ENCODE results near the gene TIFAB. TPM values are rescaled to one million over a fixed set of nuclear protein-coding genes. Genes with fewer than 3 reads are reported as not detected.
A peak's percentile ranks its signal among the peaks of the same experiment; 100 is the strongest.

TIFAB gene
- total RNA-seq, 4 donors from 2014 or later: not detected

- DNase-seq (ENCODE audit: extremely low spot score): no peak
- Histone ChIP-seq H3K27me3 (peaks cover 0 to 18% (median 0%) of the 10 kb centered on the region in 4 donors), H3K9me3 (peaks cover 0 to 12% (median 4%) of the 10 kb centered on the region in 4 donors), H3K4me1 (peaks cover 0 to 9% (median 3%) of the 10 kb centered on the region in 4 donors), H3K27ac (replicated peaks in 1 of 4) (no peak overlapping the region), H3K4me3 (no peak overlapping the region), H3K36me3 (no peaks in the 10 kb centered on the region)
- 88% methylated on average over 4 of the region's 4 CpGs for WGBS
- intact Hi-C loops (cut with DNase I): no loop called here
- TF ChIP-seq CTCF (IDR thresholded peaks at IDR 0.05): no peak
- TF ChIP-seq POLR2AphosphoS5 (IDR thresholded peaks at IDR 0.05): no peak
- TF ChIP-seq POLR2A (IDR thresholded peaks at IDR 0.05; ENCODE audit: low read depth): no peak
- TF ChIP-seq EP300 (IDR thresholded peaks at IDR 0.05): no peak
Measured at GRCh38 chr5:135432113-135432512, 20.0 kb downstream of the TIFAB start.

- DNase-seq (ENCODE audit: extremely low spot score): no peak
- H3K9me3 ChIP-seq: peaks cover 0 to 12% (median 4%) of the 10 kb centered on the region in 4 donors
- 92% methylated on average over 7 of the region's 7 CpGs for WGBS
Measured at GRCh38 chr5:135430135-135430437, 22.1 kb downstream of the TIFAB start.

GRCh38 chr5:135429301-135430134, 22.6 kb downstream of the TIFAB start:
- Histone ChIP-seq H3K4me1 (peaks cover 0 to 9% (median 0%) of the 10 kb centered on the region in 4 donors), H3K27me3 (peaks cover 0 to 10% (median 0%) of the 10 kb centered on the region in 4 donors), H3K9me3 (peaks cover 0 to 12% (median 4%) of the 10 kb centered on the region in 4 donors), H3K4me3 (no peak overlapping the region), H3K27ac (replicated peaks in 1 of 4) (no peak overlapping the region), H3K36me3 (no peaks in the 10 kb centered on the region)
- intact Hi-C loops (cut with DNase I): no loop called here
- WGBS: 78% methylated on average over 12 of the region's 12 CpGs
- no peak for TF ChIP-seq EP300 (IDR thresholded peaks at IDR 0.05)
- no peak for DNase-seq (ENCODE audit: extremely low spot score)

More at GRCh38 chr5:135430135-135430437, 22.1 kb downstream of the TIFAB start:
- Histone ChIP-seq H3K36me3 (no peaks in the 10 kb centered on the region), H3K4me3 (no peak overlapping the region), H3K27ac (replicated peaks in 1 of 4) (no peak overlapping the region), H3K4me1 (peaks cover 0 to 9% (median 0%) of the 10 kb centered on the region in 4 donors), H3K27me3 (peaks cover 0 to 12% (median 0%) of the 10 kb centered on the region in 4 donors)
- no peak for TF ChIP-seq POLR2AphosphoS5 (IDR thresholded peaks at IDR 0.05)
- no peak for TF ChIP-seq CTCF (IDR thresholded peaks at IDR 0.05)
- intact Hi-C loops (cut with DNase I): no loop called here

GRCh38 chr5:135428586-135428985, 23.6 kb downstream of the TIFAB start:
- TF ChIP-seq POLR2AphosphoS5 (IDR thresholded peaks at IDR 0.05) (no peak), POLR2A (IDR thresholded peaks at IDR 0.05; ENCODE audit: low read depth) (no peak), EP300 (IDR thresholded peaks at IDR 0.05) (no peak), CTCF (IDR thresholded peaks at IDR 0.05) (no peak)
- no peak overlapping the region for H3K4me3 ChIP-seq
- intact Hi-C loops (cut with DNase I): no loop called here
- no peak for DNase-seq (ENCODE audit: extremely low spot score)
- H3K27me3 ChIP-seq: peaks cover 0 to 5% (median 0%) of the 10 kb centered on the region in 4 donors
- H3K4me1 ChIP-seq: peaks cover 0 to 5% (median 0%) of the 10 kb centered on the region in 4 donors
- no peak overlapping the region for H3K27ac ChIP-seq (replicated peaks in 1 of 4)
- H3K9me3 ChIP-seq: peaks cover 0 to 12% (median 4%) of the 10 kb centered on the region in 4 donors
- 88% methylated on average over 1 of the region's 1 CpG for WGBS
- no peaks in the 10 kb centered on the region for H3K36me3 ChIP-seq

- H3K27me3 ChIP-seq: peaks cover 0 to 5% (median 0%) of the 10 kb centered on the region in 4 donors
- intact Hi-C loops (cut with DNase I): no loop called here
- no peak overlapping the region for H3K4me3 ChIP-seq
- TF ChIP-seq POLR2AphosphoS5 (IDR thresholded peaks at IDR 0.05): no peak
- TF ChIP-seq CTCF (IDR thresholded peaks at IDR 0.05): peak; percentile 53 to 68 (median 54)
- peaks cover 0 to 5% (median 0%) of the 10 kb centered on the region in 4 donors for H3K4me1 ChIP-seq
- 50% methylated on average over 7 of the region's 7 CpGs for WGBS
- no peaks in the 10 kb centered on the region for H3K36me3 ChIP-seq
- DNase-seq (ENCODE audit: extremely low spot score): no peak
- no peak overlapping the region for H3K27ac ChIP-seq (replicated peaks in 1 of 4)
- H3K9me3 ChIP-seq: peaks cover 0 to 12% (median 4%) of the 10 kb centered on the region in 4 donors
Measured at GRCh38 chr5:135426102-135427082, 25.8 kb downstream of the TIFAB start.

Data from esophagus muscularis mucosa (tissue), 4 donors.